ENCODE data around the gene SCRT2.
"Not testable (repeated sequence)": the region's sequence is repeated elsewhere in the genome, so short reads cannot be mapped to it uniquely, and the experiment has no call there.

Gene SCRT2

DNA sequence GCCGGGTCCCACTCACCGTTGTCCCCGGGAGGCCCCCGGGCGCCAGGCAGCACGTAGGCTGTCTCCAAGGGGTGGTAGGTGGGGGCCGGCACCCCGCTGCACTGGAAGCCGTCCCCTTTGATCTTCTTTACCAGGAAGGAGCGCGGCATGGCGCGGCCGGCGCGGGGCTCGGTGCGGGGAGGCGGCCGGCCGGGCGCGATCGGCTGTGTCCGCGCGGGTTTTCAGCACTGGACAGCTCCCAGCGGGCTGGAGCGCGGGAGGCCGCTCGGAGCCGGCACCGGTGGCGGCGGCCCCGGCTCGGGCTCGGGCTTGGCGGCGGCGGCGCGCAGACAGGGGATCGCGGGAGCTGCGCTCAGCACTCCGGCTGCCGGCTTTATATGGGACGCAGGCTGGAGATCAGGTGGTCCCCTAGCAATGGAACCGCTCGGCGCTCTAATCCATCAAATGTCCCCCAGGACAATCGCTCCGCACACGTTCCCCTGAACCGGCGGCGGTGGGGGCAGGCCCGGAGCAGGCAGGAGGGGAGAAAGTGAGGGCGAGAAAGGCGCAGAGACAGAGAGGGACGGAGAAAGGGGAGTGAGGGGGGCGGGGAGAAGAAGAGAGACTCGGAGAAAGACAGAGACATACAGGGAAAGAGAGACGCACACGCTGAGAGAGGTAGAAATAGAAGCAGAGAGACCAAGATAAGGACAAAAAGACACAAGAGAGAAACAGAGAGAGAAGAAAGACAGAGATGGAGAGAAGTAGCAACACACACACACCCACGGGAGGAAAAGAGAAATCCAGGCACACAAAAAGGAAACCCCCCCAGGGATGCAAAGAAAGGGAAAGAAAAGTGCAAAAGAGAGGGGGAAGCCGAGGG lies at the start of gene SCRT2:
TSS of gene SCRT2 (minus strand) at position 350 of the 862 bp plus-strand sequence. CDS start at position 149, 201 bp downstream.
- Mint-ChIP-seq H3K27ac (no peak within 1 kb of the TSS), H3K4me3 (no peak within 1 kb of the TSS), H3K27me3 (ENCODE audit: low read depth) (peaks cover 60% of the 10 kb centered on the region), H3K36me3 (ENCODE audit: low read depth) (no peaks in the 10 kb centered on the region), H3K9me3 (no peaks in the 10 kb centered on the region), H3K4me1 (ENCODE audit: low read depth) (peaks cover 3% of the 10 kb centered on the region)

DNA sequence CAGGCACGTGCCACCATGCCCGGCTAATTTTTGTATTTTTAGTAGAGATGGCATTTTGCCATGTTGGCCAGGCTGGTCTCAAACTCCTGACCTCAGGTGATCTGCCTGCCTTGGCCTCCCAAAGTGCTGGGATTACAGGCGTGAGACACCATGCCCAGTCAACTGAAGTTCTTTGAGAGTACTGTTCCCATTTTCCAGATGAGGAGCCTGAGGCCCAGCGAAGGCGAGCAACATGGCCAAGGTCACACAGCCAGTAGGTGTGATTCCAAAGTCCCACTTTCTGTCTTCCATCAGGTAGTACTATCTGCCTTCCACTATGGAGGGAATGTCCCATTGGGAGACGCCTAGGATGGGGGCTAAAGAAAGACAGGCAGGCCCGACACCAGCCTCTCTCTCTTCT lies 49.2 kb upstream of the SCRT2 start:
- not testable (repeated sequence) for H3K36me3 Mint-ChIP-seq (ENCODE audit: low read depth); H3K9me3 Mint-ChIP-seq; H3K27ac Mint-ChIP-seq; H3K4me3 Mint-ChIP-seq; H3K4me1 Mint-ChIP-seq (ENCODE audit: low read depth)
- H3K27me3 Mint-ChIP-seq (ENCODE audit: low read depth): peaks cover 32% of the 10 kb centered on the region

DNA sequence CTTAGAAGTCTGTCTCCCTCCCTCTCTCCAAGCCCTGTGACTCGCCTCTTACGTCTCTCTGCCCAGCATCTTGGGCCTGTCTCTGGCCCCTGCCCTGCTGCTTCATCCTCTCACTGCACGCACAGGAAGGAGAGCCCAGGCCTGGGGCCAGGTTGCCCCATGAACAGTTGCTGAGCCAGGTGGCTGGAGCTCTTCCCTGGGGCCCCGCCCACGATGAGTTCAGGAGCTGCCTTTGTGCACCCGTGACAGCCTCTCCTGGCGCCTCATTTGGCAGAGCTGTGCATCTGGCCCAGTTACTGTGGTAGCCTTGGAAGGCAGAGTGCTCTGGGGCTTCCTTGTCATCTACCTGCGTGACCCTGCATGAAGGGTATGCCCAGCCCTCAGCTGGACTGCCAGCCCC lies 48.2 kb upstream of the SCRT2 start:
- H3K4me1 Mint-ChIP-seq (ENCODE audit: low read depth): no peaks in the 10 kb centered on the region
- no peak overlapping the region for H3K4me3 Mint-ChIP-seq
- H3K36me3 Mint-ChIP-seq (ENCODE audit: low read depth): no peaks in the 10 kb centered on the region
- H3K9me3 Mint-ChIP-seq: no peaks in the 10 kb centered on the region
- H3K27ac Mint-ChIP-seq: no peak overlapping the region
- peaks cover 22% of the 10 kb centered on the region for H3K27me3 Mint-ChIP-seq (ENCODE audit: low read depth)

DNA sequence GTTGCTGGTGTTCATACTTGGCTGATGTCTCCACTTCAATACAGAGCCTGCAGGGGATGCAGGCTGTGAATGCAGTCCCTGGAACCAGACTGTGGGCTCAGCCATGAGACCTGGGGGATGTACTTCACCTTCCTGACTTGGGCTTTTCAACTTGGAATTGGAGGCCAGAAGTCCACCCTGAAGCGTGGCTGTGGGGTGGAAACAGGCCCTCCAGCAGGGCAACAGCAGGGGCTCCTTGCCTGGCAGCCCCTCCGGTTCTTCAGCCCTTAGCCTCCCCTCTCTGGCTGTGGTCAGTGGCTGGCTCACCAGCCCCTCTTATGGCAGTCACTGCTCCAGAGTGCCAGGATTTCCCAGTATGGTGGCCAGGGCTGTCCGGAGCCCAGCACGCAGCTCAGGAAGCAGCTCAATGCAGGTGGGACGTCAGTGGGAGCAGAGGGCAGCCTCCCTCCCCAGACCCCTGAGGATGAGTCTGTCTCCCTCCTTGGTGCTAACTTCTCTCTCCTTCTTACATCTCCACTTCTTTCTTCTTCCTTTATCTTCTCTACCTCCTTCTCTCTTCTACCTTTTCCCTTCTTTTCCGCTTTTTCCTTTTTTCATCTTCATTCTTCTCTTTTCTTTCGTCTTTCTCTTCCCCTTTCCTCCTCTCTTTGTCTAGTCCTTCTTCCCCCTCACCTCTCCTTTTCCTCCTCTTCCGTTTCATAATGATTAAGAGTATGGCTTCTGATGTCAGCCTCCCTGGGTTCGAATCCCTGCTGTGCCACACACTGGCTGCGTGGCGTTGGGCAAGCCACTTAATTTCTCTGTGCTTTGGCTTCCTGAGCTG lies 47.4 kb upstream of the SCRT2 start:
- H3K27me3 Mint-ChIP-seq (ENCODE audit: low read depth): peaks cover 18% of the 10 kb centered on the region
- H3K27ac Mint-ChIP-seq: no peak overlapping the region
- H3K4me3 Mint-ChIP-seq: no peak overlapping the region
- no peaks in the 10 kb centered on the region for H3K4me1 Mint-ChIP-seq (ENCODE audit: low read depth)
- no peaks in the 10 kb centered on the region for H3K9me3 Mint-ChIP-seq
- no peaks in the 10 kb centered on the region for H3K36me3 Mint-ChIP-seq (ENCODE audit: low read depth)

DNA sequence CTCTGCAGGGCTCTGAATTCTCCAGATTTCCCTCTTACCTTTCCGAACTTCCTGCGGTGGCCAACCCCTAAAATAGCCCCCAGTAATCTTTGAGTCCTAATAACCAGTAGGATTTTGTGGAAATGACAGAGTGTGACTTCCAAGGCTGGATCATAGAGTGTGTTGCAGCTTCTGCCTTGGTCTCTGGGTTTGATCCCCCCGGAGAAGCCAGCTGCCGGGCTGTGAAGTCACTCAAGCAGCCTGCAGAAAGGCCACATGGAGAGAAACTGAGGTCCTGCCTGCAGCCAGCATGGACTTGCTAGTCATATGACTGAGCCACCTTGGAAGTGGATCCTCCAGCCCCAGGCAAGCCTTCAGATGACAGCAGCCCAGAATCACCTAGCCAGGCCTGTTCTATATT lies 46.3 kb upstream of the SCRT2 start:
- Mint-ChIP-seq H3K4me3 (no peak overlapping the region), H3K36me3 (ENCODE audit: low read depth) (no peaks in the 10 kb centered on the region), H3K27ac (no peak overlapping the region), H3K4me1 (ENCODE audit: low read depth) (no peaks in the 10 kb centered on the region), H3K9me3 (no peaks in the 10 kb centered on the region), H3K27me3 (ENCODE audit: low read depth) (peaks cover 13% of the 10 kb centered on the region)

DNA sequence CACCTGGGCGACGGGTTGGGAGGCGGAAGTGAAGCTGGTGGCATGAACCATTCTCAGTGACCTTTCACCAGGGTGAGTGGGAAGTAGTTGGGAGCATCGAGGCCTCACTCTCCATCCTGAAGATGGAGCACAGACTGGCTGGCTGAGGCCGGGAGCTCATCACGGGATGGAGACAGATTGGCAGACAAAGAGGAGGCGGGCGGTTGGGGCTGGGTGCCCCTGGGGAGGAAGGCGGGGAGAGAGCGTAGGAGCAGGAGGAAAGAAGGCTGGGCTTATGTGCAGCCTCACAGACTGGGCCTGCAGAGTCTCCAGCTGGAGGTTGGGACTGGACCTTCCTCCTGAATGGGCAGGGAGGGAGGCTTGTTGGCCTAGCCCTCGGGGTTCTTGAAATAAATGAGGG lies 44.2 kb upstream of the SCRT2 start:
- Mint-ChIP-seq H3K27ac (no peak overlapping the region), H3K27me3 (ENCODE audit: low read depth) (peaks cover 4% of the 10 kb centered on the region), H3K9me3 (no peaks in the 10 kb centered on the region), H3K4me3 (no peak overlapping the region), H3K36me3 (ENCODE audit: low read depth) (no peaks in the 10 kb centered on the region), H3K4me1 (ENCODE audit: low read depth) (no peaks in the 10 kb centered on the region)

DNA sequence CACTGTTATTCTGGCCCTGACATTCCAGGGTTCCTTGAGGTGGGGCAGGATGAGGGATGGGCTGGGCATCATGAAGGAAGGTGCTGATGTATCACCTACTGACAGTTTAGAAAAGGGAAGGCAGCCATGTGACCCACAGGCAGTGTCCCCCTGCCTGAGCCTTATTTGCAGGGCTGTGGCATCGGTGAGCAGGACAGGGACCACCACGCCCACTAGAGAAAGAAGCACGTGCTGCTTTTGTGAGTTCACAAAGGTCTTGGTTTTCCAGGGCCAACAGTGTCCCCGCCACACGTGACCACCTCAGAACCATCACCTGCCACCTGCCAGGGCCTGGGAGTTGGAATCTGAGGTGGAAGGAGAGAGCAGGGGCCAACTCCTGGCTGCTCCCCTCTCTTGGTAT lies 43.5 kb upstream of the SCRT2 start:
- H3K4me1 Mint-ChIP-seq (ENCODE audit: low read depth): no peaks in the 10 kb centered on the region
- H3K27ac Mint-ChIP-seq: no peak overlapping the region
- peaks cover 4% of the 10 kb centered on the region for H3K27me3 Mint-ChIP-seq (ENCODE audit: low read depth)

DNA sequence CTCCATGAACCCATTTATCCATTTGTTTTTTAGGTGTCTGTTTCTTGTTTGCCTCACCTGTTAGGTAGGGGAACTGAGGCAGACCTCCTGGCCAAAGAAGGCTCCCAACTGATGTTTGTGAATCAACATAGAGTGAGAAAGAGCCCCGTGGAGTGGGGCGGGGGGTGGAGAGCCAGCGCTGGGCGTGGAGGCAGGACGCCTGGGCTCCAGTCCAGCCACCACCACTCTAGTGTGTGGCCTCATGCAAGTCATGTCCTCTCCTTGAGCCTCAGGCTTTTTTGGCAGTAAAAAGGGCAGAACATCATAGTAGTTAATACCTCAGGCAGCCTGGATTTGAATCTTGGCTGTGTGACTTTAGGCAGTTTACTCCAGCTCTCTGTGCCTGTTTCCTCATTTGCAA lies 42.2 kb upstream of the SCRT2 start:
- Mint-ChIP-seq H3K4me1 (ENCODE audit: low read depth) (no peaks in the 10 kb centered on the region), H3K27ac (no peak overlapping the region), H3K4me3 (no peak overlapping the region), H3K9me3 (no peaks in the 10 kb centered on the region), H3K36me3 (ENCODE audit: low read depth) (no peaks in the 10 kb centered on the region), H3K27me3 (ENCODE audit: low read depth) (peaks cover 4% of the 10 kb centered on the region)

More for the DNA sequence above, 43.5 kb upstream of the SCRT2 start:
- Mint-ChIP-seq H3K9me3 (no peaks in the 10 kb centered on the region), H3K36me3 (ENCODE audit: low read depth) (no peaks in the 10 kb centered on the region), H3K4me3 (no peak overlapping the region)

DNA sequence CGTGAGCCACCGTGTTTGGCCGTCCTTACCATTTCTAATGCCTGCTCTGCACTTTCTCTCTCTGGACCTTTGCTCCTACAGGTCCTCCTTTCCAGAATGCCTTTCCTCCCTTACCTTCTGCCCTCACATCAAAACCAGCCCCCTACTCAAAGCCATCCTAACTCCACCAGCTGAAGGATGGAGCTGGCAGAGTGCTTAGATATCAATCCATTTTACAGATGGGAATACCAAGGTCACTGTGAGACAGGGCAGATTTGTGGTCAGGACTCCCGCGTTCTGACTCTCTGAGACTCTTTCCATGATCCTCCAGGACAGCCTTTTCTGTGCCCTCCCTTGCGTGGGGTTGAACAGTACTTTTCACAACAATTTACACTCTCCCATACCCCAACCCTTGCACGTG lies 41.7 kb upstream of the SCRT2 start:
- Mint-ChIP-seq H3K4me1 (ENCODE audit: low read depth) (no peaks in the 10 kb centered on the region), H3K9me3 (no peaks in the 10 kb centered on the region), H3K36me3 (ENCODE audit: low read depth) (no peaks in the 10 kb centered on the region), H3K4me3 (no peak overlapping the region), H3K27ac (no peak overlapping the region), H3K27me3 (ENCODE audit: low read depth) (peaks cover 4% of the 10 kb centered on the region)

DNA sequence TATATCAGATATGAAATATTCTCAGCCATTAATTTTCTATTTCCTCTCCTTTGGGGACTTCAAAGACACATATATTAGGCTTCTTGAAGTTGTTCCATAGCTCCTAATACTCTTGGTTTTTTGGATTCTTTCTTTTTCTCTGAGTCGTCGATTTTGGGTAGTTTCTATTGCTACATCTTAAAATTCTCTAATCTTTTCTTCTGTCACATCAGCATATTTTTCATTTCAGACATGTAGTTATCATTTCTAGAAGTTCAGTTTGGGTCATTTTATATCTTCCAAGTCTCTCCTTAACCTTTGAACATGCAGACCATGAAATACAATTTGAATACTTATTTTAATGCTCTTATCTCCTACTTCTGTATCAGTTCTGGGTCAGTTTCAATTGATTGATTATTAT lies 38.9 kb upstream of the SCRT2 start:
- H3K4me1 Mint-ChIP-seq (ENCODE audit: low read depth): no peaks in the 10 kb centered on the region
- no peaks in the 10 kb centered on the region for H3K9me3 Mint-ChIP-seq
- no peak overlapping the region for H3K4me3 Mint-ChIP-seq
- H3K27me3 Mint-ChIP-seq (ENCODE audit: low read depth): peaks cover 19% of the 10 kb centered on the region
- no peak overlapping the region for H3K27ac Mint-ChIP-seq
- H3K36me3 Mint-ChIP-seq (ENCODE audit: low read depth): peaks cover under 1% of the 10 kb centered on the region

DNA sequence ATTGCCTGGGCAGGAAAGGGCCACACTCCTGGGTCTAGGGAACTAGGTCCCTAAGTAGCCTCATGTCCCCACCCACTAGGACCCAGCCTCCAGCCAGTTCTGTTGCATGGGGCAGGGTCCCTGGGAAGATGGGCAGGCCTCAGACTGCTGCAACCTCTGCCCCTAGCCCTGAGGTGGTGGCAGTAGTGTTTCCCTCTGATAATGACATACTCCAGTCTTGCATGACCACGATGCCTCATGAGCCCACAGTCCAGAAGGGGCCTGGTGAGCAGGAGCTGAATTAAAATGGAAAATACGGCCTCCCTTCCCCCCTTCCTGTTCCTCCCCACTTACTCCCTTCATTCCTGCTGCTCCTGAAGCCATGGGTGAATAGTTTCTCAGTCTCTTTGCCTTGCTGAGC lies 36.0 kb upstream of the SCRT2 start:
- Mint-ChIP-seq H3K9me3 (peaks cover 6% of the 10 kb centered on the region), H3K4me3 (no peak overlapping the region), H3K27ac (no peak overlapping the region), H3K27me3 (ENCODE audit: low read depth) (peaks cover 27% of the 10 kb centered on the region), H3K36me3 (ENCODE audit: low read depth) (peaks cover 2% of the 10 kb centered on the region), H3K4me1 (ENCODE audit: low read depth) (no peaks in the 10 kb centered on the region)

DNA sequence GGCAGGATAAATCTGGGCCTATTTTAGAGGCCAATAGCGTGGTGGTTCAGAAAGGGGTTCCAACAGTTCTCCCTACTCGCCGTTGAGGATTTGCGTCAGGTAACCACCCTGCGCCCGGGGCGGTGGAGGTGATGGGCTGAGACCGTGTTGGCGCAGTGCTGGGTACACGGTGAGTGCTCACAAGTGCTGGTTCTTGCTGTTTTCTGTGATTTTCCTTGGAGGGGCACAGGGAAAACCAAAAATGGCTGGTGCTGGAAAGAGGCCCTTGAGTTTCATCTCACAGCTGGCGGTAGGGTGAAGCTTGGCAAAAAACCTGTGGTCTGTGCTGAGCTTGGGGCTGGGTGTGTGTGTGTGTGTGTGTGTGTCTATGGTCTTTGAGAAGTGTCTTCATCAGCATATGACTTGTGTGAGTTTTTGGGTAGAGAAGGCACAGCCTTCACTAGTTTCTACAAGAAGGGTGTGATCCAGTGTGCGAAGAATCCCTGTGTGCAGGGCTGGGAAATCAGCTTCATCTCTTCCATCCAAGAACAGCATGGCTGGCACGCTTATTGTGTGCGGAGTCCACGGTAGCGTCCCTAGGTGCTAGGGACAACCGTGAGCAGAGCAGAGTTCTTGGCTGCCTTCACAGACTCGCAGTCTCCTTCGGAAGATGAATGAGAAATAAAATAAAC lies 35.3 kb upstream of the SCRT2 start:
- Mint-ChIP-seq H3K27me3 (ENCODE audit: low read depth) (peaks cover 27% of the 10 kb centered on the region), H3K9me3 (peaks cover 6% of the 10 kb centered on the region)

DNA sequence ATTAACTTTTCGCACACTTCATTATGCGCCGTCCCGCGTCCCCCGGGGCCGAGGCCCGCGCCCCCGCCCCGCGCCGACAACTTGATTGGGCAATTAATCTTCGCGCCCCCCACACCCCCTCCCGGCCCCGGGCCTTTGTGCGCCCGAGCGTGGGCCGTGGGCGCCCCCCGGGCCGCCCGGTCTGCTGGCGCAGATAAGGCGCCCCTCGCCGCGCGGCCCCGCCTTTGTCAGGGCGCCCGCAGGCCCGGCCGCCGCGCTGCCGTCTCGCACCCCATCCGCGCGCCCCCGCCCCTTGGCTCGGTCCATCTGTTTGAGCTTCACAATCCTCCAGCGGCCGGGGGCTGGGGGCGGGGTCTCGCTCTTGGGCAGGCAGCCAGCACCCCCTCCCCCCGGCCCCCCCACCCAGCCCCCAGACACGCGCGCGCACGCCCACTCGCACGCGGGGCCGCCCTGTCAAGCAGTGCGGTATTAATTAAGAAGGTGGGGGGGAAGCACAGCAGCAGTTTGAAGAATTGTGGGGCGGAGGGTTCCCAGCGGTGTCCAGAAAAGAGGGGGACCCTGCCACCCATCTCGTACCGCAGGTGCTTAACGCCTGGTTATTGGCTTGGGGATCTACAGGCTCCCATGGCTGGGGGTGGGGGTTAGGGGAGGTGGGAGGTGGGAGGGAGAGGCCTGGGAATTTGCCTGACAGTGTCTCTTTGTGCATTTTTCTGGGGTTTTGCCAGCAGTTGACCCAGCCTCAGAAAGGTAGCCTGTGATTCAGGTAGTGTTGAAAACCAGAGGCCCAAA lies 34.6 kb upstream of the SCRT2 start:
- no peak overlapping the region for H3K4me3 Mint-ChIP-seq
- H3K9me3 Mint-ChIP-seq: peaks cover 6% of the 10 kb centered on the region
- no peaks in the 10 kb centered on the region for H3K4me1 Mint-ChIP-seq (ENCODE audit: low read depth)
- H3K27me3 Mint-ChIP-seq (ENCODE audit: low read depth): peaks cover 27% of the 10 kb centered on the region
- H3K36me3 Mint-ChIP-seq (ENCODE audit: low read depth): peaks cover 2% of the 10 kb centered on the region
- H3K27ac Mint-ChIP-seq: no peak overlapping the region

More for the DNA sequence above, 35.3 kb upstream of the SCRT2 start:
- no peak overlapping the region for H3K27ac Mint-ChIP-seq
- H3K4me3 Mint-ChIP-seq: no peak overlapping the region
- no peaks in the 10 kb centered on the region for H3K4me1 Mint-ChIP-seq (ENCODE audit: low read depth)
- H3K36me3 Mint-ChIP-seq (ENCODE audit: low read depth): peaks cover 2% of the 10 kb centered on the region

DNA sequence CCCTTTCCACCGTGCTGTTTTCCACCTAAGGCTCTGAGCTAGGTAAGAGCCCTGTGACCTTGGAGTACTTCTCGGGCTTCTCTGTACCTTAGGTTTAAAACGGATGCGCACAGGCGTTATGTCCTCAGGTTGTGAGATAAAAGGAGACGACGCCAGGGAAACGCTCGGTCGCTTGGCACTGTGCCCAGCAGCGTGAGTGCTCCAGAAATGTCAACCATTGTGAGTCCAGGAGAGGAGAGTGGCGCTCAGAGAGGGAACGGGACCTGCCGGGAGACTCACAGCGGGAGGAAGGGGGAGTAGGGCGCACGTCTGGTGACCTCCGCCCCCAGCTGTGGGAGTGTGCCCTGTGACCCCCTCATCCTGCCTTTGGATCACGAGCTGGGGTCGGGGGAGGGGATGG lies 33.8 kb upstream of the SCRT2 start:
- no peak overlapping the region for H3K4me3 Mint-ChIP-seq
- H3K27ac Mint-ChIP-seq: no peak overlapping the region
- H3K27me3 Mint-ChIP-seq (ENCODE audit: low read depth): peaks cover 27% of the 10 kb centered on the region
- H3K4me1 Mint-ChIP-seq (ENCODE audit: low read depth): no peaks in the 10 kb centered on the region
- H3K36me3 Mint-ChIP-seq (ENCODE audit: low read depth): peaks cover 2% of the 10 kb centered on the region
- H3K9me3 Mint-ChIP-seq: peaks cover 6% of the 10 kb centered on the region
